ENCODE measurements around the gene DMAC2L.

The DMAC2L gene

GRCh38 chr14:50319293-50319692 lies 7.2 kb downstream of the DMAC2L start:
- no peak overlapping the region for H3K4me3 ChIP-seq (ENCODE audit: low read depth, low read length)
- no peak for DNase-seq (ENCODE audit: low read depth, low spot score)
- CTCF ChIA-PET = interaction anchor here (0.7 to 6.5 kb wide), 15 partner anchors 8 to 541 kb away, joined by 3 to 66 read pairs (median 8); partner anchors contain the start of genes DMAC2L, L2HGDH and MAP4K5
- POLR2A ChIA-PET = no interaction called here
- no peak for TF ChIP-seq CTCF (IDR thresholded peaks at IDR 0.05; ENCODE audit: insufficient read depth, low read length, missing control alignments)

- no peak for TF ChIP-seq CTCF (IDR thresholded peaks at IDR 0.05; ENCODE audit: insufficient read depth, low read length, missing control alignments)
- ChIA-PET POLR2A (no interaction called here), CTCF (interaction anchor here (1.0 to 6.5 kb wide), 25 partner anchors 8 to 458 kb away, joined by 3 to 66 read pairs (median 5); partner anchors contain the start of genes DMAC2L, L2HGDH and MAP4K5)
- no peak for DNase-seq (ENCODE audit: low read depth, low spot score)
- H3K4me3 ChIP-seq (ENCODE audit: low read depth, low read length) = no peak overlapping the region
Measured at GRCh38 chr14:50319721-50320120, 7.6 kb downstream of the DMAC2L start.

- DNase-seq (ENCODE audit: low read depth, low spot score) = no peak
- TF ChIP-seq CTCF (IDR thresholded peaks at IDR 0.05; ENCODE audit: insufficient read depth, low read length, missing control alignments) = no peak
- POLR2A ChIA-PET = interaction anchor here (1.0 to 1.2 kb wide), 2 partner anchors 8 to 212 kb away, joined by 3 to 4 read pairs; partner anchors contain the start of genes DMAC2L, L2HGDH and MAP4K5
- H3K4me3 ChIP-seq (ENCODE audit: low read depth, low read length) = no peak overlapping the region
- CTCF ChIA-PET = interaction anchor here (0.5 to 6.5 kb wide), 44 partner anchors 9 to 458 kb away, joined by 3 to 66 read pairs (median 5); partner anchors contain the start of genes CDKL1, DMAC2L, L2HGDH and MAP4K5
Measured at GRCh38 chr14:50320283-50320682, 8.2 kb downstream of the DMAC2L start.

- ChIA-PET POLR2A (interaction anchor here (0.8 to 1.2 kb wide), 3 partner anchors 9 to 211 kb away, joined by 3 to 4 read pairs (median 4); partner anchors contain the start of genes DMAC2L, L2HGDH and MAP4K5), CTCF (interaction anchor here (0.5 to 6.5 kb wide), 50 partner anchors 8 to 539 kb away, joined by 3 to 66 read pairs (median 4); partner anchors contain the start of genes CDKL1, DMAC2L, L2HGDH and MAP4K5)
- peak; percentile 82 for DNase-seq (ENCODE audit: low read depth, low spot score)
- peak; percentile 85 for TF ChIP-seq CTCF (IDR thresholded peaks at IDR 0.05; ENCODE audit: insufficient read depth, low read length, missing control alignments)
- peak overlapping the region; percentile 39 for H3K4me3 ChIP-seq (ENCODE audit: low read depth, low read length)
Measured at GRCh38 chr14:50321009-50321660, 9.0 kb downstream of the DMAC2L start.

GRCh38 chr14:50331596-50331995 lies 19.5 kb downstream of the DMAC2L start:
- CTCF ChIA-PET = interaction anchor here (1.0 to 5.3 kb wide), 6 partner anchors 9 to 200 kb away, joined by 3 to 66 read pairs (median 5); partner anchors contain the start of genes DMAC2L, L2HGDH and MAP4K5
- TF ChIP-seq CTCF (IDR thresholded peaks at IDR 0.05; ENCODE audit: insufficient read depth, low read length, missing control alignments) = no peak
- DNase-seq (ENCODE audit: low read depth, low spot score) = no peak
- POLR2A ChIA-PET = interaction anchor here (1.5 kb wide), 1 partner anchor 13 kb away, joined by 4 read pairs; no protein-coding TSS in a partner anchor
- no peak overlapping the region for H3K4me3 ChIP-seq (ENCODE audit: low read depth, low read length)

- DNase-seq (ENCODE audit: low read depth, low spot score) = peak; percentile 74
- ChIA-PET POLR2A (interaction anchor here (0.6 to 1.5 kb wide), 2 partner anchors 12 to 421 kb away, joined by 3 to 4 read pairs; no protein-coding TSS in a partner anchor), CTCF (interaction anchor here (1.1 to 1.9 kb wide), 5 partner anchors 10 to 467 kb away, joined by 3 to 15 read pairs (median 6); no protein-coding TSS in a partner anchor)
- TF ChIP-seq CTCF (IDR thresholded peaks at IDR 0.05; ENCODE audit: insufficient read depth, low read length, missing control alignments) = no peak
- no peak overlapping the region for H3K4me3 ChIP-seq (ENCODE audit: low read depth, low read length)
Measured at GRCh38 chr14:50333014-50333509, 20.9 kb downstream of the DMAC2L start.
